Neural cell (in vitro differentiated cells): ENCODE data around the gene SLC29A1. TPM values are rescaled to one million over a fixed set of nuclear protein-coding genes. Genes with fewer than 3 reads are reported as not detected.

Experiments
- H2AFZ ChIP-seq: fragments of 200-600, 300-800 bp; sonication (generic), shearing (Covaris generic); 2 replicates; pipeline ENCODE4 v1.6.0; 2014; ENCODE audit warnings: low read depth, mild to moderate bottlenecking, antibody characterized with exemption, low read length, moderate library complexity
- H3F3A ChIP-seq: fragments of 200-600 bp; shearing (Covaris generic); 2 replicates; pipeline ENCODE4 v1.6.1; 2016; ENCODE audit warnings: mild to moderate bottlenecking, moderate library complexity, mixed read lengths, antibody characterized with exemption, low read length; ENCODE audit not compliant: insufficient read depth, poor library complexity, severe bottlenecking
- H3K27ac ChIP-seq: fragments of 200-600, 300-800 bp; sonication (generic), shearing (Covaris generic); 2 replicates; pipeline ENCODE4 v1.5.1; 2014; ENCODE audit warnings: mild to moderate bottlenecking, low read length, moderate library complexity
- H3K27me3 ChIP-seq: fragments of 300-800, 200-600 bp; sonication (generic), shearing (Covaris generic); 2 replicates; pipeline ENCODE4 v1.6.0; 2014; ENCODE audit warnings: mild to moderate bottlenecking, low read depth, low read length, moderate library complexity; ENCODE audit not compliant: insufficient read depth
- H3K36me3 ChIP-seq: fragments of 300-800, 200-600 bp; sonication (generic), shearing (Covaris generic); 2 replicates; pipeline ENCODE4 v1.5.1; 2014; ENCODE audit warnings: mild to moderate bottlenecking, antibody characterized with exemption, low read length, moderate library complexity; ENCODE audit not compliant: insufficient read depth
- H3K4me2 ChIP-seq: fragments of 300-800, 200-600 bp; sonication (generic), shearing (Covaris generic); 2 replicates; pipeline ENCODE4 v1.6.0; 2014; ENCODE audit warnings: mild to moderate bottlenecking, low read length
- H3K4me3 ChIP-seq: fragments of 300-800, 200-600 bp; sonication (generic), shearing (Covaris generic); 2 replicates; pipeline ENCODE4 v1.5.1; 2014; ENCODE audit warnings: mild to moderate bottlenecking, low read length, moderate library complexity
- H3K79me2 ChIP-seq: fragments of 200-600 bp; shearing (Covaris generic); replicated peaks from 2 replicates; pipeline ENCODE4 v1.6.0; 2014; ENCODE audit warnings: mild to moderate bottlenecking, low read length, moderate library complexity; ENCODE audit not compliant: insufficient read depth
- H3K9ac ChIP-seq: fragments of 300-800, 200-600 bp; sonication (generic), shearing (Covaris generic); 2 replicates; pipeline ENCODE4 v1.6.1; 2016; ENCODE audit warnings: mild to moderate bottlenecking, low read length, mixed read lengths
- H3K9me2 ChIP-seq: fragments of 200-600 bp; shearing (Covaris generic); 2 replicates; pipeline ENCODE4 v1.6.1; 2016; ENCODE audit warnings: mild to moderate bottlenecking, low read length, mixed read lengths; ENCODE audit not compliant: insufficient read depth
- H3K9me3 ChIP-seq: fragments of 200-600, 300-800 bp; sonication (generic), shearing (Covaris generic); 2 replicates; pipeline ENCODE4 v1.6.1; 2016; ENCODE audit warnings: mild to moderate bottlenecking, mixed run types, low read length, moderate library complexity, mixed read lengths
- H4K20me1 ChIP-seq: fragments of 200-600 bp; shearing (Covaris generic); 2 replicates; pipeline ENCODE4 v1.6.1; 2016; ENCODE audit warnings: mild to moderate bottlenecking, mixed run types; ENCODE audit not compliant: insufficient read depth
- CTCF ChIP-seq: fragments of 450-650 bp; IDR thresholded peaks from 2 replicates; pipeline ENCODE4 v1.5.1; 2014; ENCODE audit warnings: antibody characterized with exemption, mild to moderate bottlenecking, moderate library complexity; ENCODE audit not compliant: poor library complexity, severe bottlenecking
- EP300 ChIP-seq: fragments of 450-650 bp; conservative IDR thresholded peaks from 2 replicates; pipeline ENCODE4 v1.6.1; 2014; ENCODE audit warnings: antibody characterized with exemption, mild to moderate bottlenecking, moderate library complexity; ENCODE audit not compliant: poor library complexity, severe bottlenecking
- EZH2 ChIP-seq: fragments of 200-600, 300-800 bp; shearing (Covaris generic), sonication (generic); IDR thresholded peaks from 2 replicates; pipeline ENCODE4 v1.6.1; 2014; ENCODE audit warnings: antibody characterized with exemption, low read length, borderline replicate concordance, mild to moderate bottlenecking; ENCODE audit not compliant: insufficient read depth, poor library complexity, severe bottlenecking
- MXI1 ChIP-seq: fragments of 450-650 bp; conservative IDR thresholded peaks from 2 replicates; pipeline ENCODE4 v1.6.1; 2014; ENCODE audit warnings: antibody characterized with exemption, mild to moderate bottlenecking; ENCODE audit not compliant: poor library complexity, severe bottlenecking
- POLR2AphosphoS5 ChIP-seq: IDR thresholded peaks from 2 replicates; pipeline ENCODE4 v1.6.1; 2012
- RAD21 ChIP-seq: fragments of 450-650 bp; conservative IDR thresholded peaks from 2 replicates; pipeline ENCODE4 v1.6.1; 2014; ENCODE audit warnings: antibody characterized with exemption, mild to moderate bottlenecking, moderate library complexity
- REST ChIP-seq: IDR thresholded peaks from 2 replicates; pipeline ENCODE4 v1.6.1; 2012; ENCODE audit warnings: borderline replicate concordance
- SMC3 ChIP-seq: fragments of 450-650 bp; conservative IDR thresholded peaks from 2 replicates; pipeline ENCODE4 v1.6.1; 2014; ENCODE audit warnings: antibody characterized with exemption, mild to moderate bottlenecking, moderate library complexity; ENCODE audit not compliant: poor library complexity
- TAF1 ChIP-seq: IDR thresholded peaks from 2 replicates; pipeline ENCODE4 v1.6.1; 2012; ENCODE audit warnings: low read depth
- polyA plus RNA-seq: library from polyadenylated mRNA; depleted of rRNA; stranded (reverse); fragments of >200 nt; gene quantifications from 2 replicates; pipeline ENCODE4 v1.2.3, GENCODE V29; 2014

The SLC29A1 gene
- polyA plus RNA-seq, 1 donor from 2014 or later = 18.9 TPM

- no peak for TF ChIP-seq EP300
- TF ChIP-seq EZH2 = no peak
- TF ChIP-seq CTCF = no peak
- TF ChIP-seq POLR2AphosphoS5 = no peak
- no peak for TF ChIP-seq RAD21
- TF ChIP-seq TAF1 = no peak
- TF ChIP-seq SMC3 = no peak
- TF ChIP-seq REST = no peak
- no peak for TF ChIP-seq MXI1
- no peak overlapping the region for H3K9ac ChIP-seq
- H3K36me3 ChIP-seq = no peaks in the 10 kb centered on the region
- no peaks in the 10 kb centered on the region for H3K79me2 ChIP-seq
- no peak overlapping the region for H2AFZ ChIP-seq
- H3K4me3 ChIP-seq = no peak overlapping the region
- no peaks in the 10 kb centered on the region for H3K9me3 ChIP-seq
- H3K4me2 ChIP-seq = no peak overlapping the region
- H3F3A ChIP-seq = no peaks in the 10 kb centered on the region
- H3K9me2 ChIP-seq = no peaks in the 10 kb centered on the region
- H3K27me3 ChIP-seq = peaks cover 4% of the 10 kb centered on the region
- no peak overlapping the region for H3K27ac ChIP-seq
- H4K20me1 ChIP-seq = no peaks in the 10 kb centered on the region
Measured at GRCh38 chr6:44220913-44221290, 2.5 kb upstream of the SLC29A1 start.

- Histone ChIP-seq H4K20me1 (no peaks in the 10 kb centered on the region), H3K27me3 (peaks cover 4% of the 10 kb centered on the region), H3K79me2 (peaks cover 3% of the 10 kb centered on the region), H3K4me2 (no peak overlapping the region), H3F3A (no peaks in the 10 kb centered on the region), H3K27ac (no peak overlapping the region), H3K9me3 (no peaks in the 10 kb centered on the region), H3K9me2 (no peaks in the 10 kb centered on the region), H3K4me3 (no peak overlapping the region), H3K9ac (no peak overlapping the region), H3K36me3 (no peaks in the 10 kb centered on the region), H2AFZ (no peak overlapping the region)
- TF ChIP-seq CTCF = peak; percentile 26
- TF ChIP-seq POLR2AphosphoS5 = no peak
Measured at GRCh38 chr6:44221291-44221960, 2.0 kb upstream of the SLC29A1 start.
